HCT116 (cell line): ENCODE measurements around the gene USF2. TPM values are rescaled to one million over a fixed set of nuclear protein-coding genes. Genes with fewer than 3 reads are reported as not detected.

Source experiments
- ATAC-seq: fragments of 200-7000 bp; cut with Tn5 transposase; 2 replicates; pipeline ENCODE4 v1.9.1; 2020; ENCODE audit warnings: mild to moderate bottlenecking, moderate library complexity
- BruUV-seq: library from RNA; stranded (reverse); fragments of 400-500 nt; replicated peaks from 2 replicates; lab custom pipeline; 2021; lab: Mats Ljungman, UMichigan
- CTCF ChIA-PET: fragments of 300-600 bp; sonication (Branson Sonifier 250); formaldehyde crosslinking; loops from one replicate; lab custom pipeline; 2021; ENCODE audit warnings: antibody characterized with exemption; lab: Charles Lee
- POLR2A ChIA-PET: fragments of 300-600, 350-600 bp; sonication (Branson Sonifier 250); formaldehyde crosslinking; loops from one replicate; lab custom pipeline; 2021; ENCODE audit warnings: antibody characterized with exemption; lab: Charles Lee
- RAD21 ChIA-PET, 2 experiments: fragments of 300-600 bp; sonication (Branson Sonifier 250); formaldehyde crosslinking; loops; one replicate each; lab custom pipeline; 2023; ENCODE audit warnings: low total read pairs in 2 of 2; ENCODE audit not compliant: uncharacterized antibody in 2 of 2, unreplicated experiment in 2 of 2, low non-redundant PET in 1 of 2; lab: Charles Lee
- DNase-seq: peaks from one replicate; pipeline ENCODE4 v3.0.0-alpha.2; 2010; ENCODE audit warnings: low read depth, low spot score
- H2AFZ ChIP-seq: fragments of 200-600 bp; shearing (Covaris generic), sonication (generic); 2 replicates; pipeline ENCODE4 v1.6.1; 2017; ENCODE audit warnings: low read depth, mixed run types, mixed read lengths, antibody characterized with exemption, low read length; ENCODE audit not compliant: poor library complexity, severe bottlenecking
- H3K27ac ChIP-seq: 2 replicates; pipeline ENCODE4 v1.5.1; 2012; ENCODE audit warnings: low read depth, low read length
- H3K27me3 ChIP-seq: fragments of 200-600 bp; sonication (generic); 2 replicates; pipeline ENCODE4 v1.6.1; 2016; ENCODE audit warnings: mixed run types, low read length, mixed read lengths; ENCODE audit not compliant: insufficient read depth
- H3K36me3 ChIP-seq, 2 experiments: fragments of 200-500 bp in 1 of 2; fragments of 200-600 bp in 1 of 2; sonication (Bioruptor generic) in 1 of 2; sonication (generic) in 1 of 2; 2 replicates each; pipeline versions ENCODE4 v1.5.1 to v1.6.1; 2014 to 2016; ENCODE audit warnings: low read length in 2 of 2, inconsistent platforms in 1 of 2, mixed read lengths in 1 of 2, mixed run types in 1 of 2; ENCODE audit not compliant: insufficient read depth in 2 of 2, control insufficient read depth in 1 of 2
- H3K4me1 ChIP-seq, 2 experiments: fragments of 200-600 bp in 1 of 2; sonication (generic) in 1 of 2; 2 replicates each; pipeline versions ENCODE4 v1.5.1 to v1.6.1; 2012 to 2017; ENCODE audit warnings: low read length in 2 of 2, inconsistent platforms in 1 of 2, mild to moderate bottlenecking in 1 of 2, mixed read lengths in 1 of 2, mixed run types in 1 of 2, moderate library complexity in 1 of 2; ENCODE audit not compliant: insufficient read depth in 2 of 2, control insufficient read depth in 1 of 2
- H3K4me2 ChIP-seq: fragments of 200-600 bp; sonication (generic); 2 replicates; pipeline ENCODE4 v1.6.1; 2017; ENCODE audit warnings: mixed run types, low read length, mixed read lengths
- H3K4me3 ChIP-seq, 2 experiments: fragments of 200-600 bp in 1 of 2; sonication (generic) in 1 of 2; replicated peaks in 1 of 2; 2 replicates each; pipeline ENCODE4 v1.5.1; 2011 to 2016; ENCODE audit warnings: low read length in 2 of 2, control low read depth in 1 of 2, low read depth in 1 of 2, mild to moderate bottlenecking in 1 of 2, mixed read lengths in 1 of 2, mixed run types in 1 of 2
- H3K79me2 ChIP-seq: fragments of 200-600 bp; sonication (generic); 2 replicates; pipeline ENCODE4 v1.6.1; 2017; ENCODE audit warnings: mild to moderate bottlenecking, mixed run types, low read length, moderate library complexity, mixed read lengths; ENCODE audit not compliant: insufficient read depth
- H3K9ac ChIP-seq: fragments of 200-600 bp; sonication (generic); 2 replicates; pipeline ENCODE4 v1.6.1; 2016; ENCODE audit warnings: low read length, mixed read lengths
- H3K9me2 ChIP-seq: fragments of 200-600 bp; sonication (generic), shearing (Covaris generic); 2 replicates; pipeline ENCODE4 v1.6.1; 2017; ENCODE audit warnings: mixed run types, mild to moderate bottlenecking, moderate library complexity; ENCODE audit not compliant: insufficient read depth
- H3K9me3 ChIP-seq, 2 experiments: fragments of 200-500 bp in 1 of 2; fragments of 200-600 bp in 1 of 2; sonication (Bioruptor generic) in 1 of 2; sonication (generic) in 1 of 2; 2 replicates each; pipeline ENCODE4 v1.6.1; 2014 to 2017; ENCODE audit warnings: low read length in 2 of 2, mixed read lengths in 2 of 2, inconsistent platforms in 1 of 2, low read depth in 1 of 2, mild to moderate bottlenecking in 1 of 2, mixed run types in 1 of 2, moderate library complexity in 1 of 2; ENCODE audit not compliant: control insufficient read depth in 1 of 2, insufficient read depth in 1 of 2
- H4K20me1 ChIP-seq: fragments of 200-600 bp; sonication (generic), shearing (Covaris generic); 2 replicates; pipeline ENCODE4 v1.6.1; 2017; ENCODE audit warnings: mixed run types, mild to moderate bottlenecking, moderate library complexity; ENCODE audit not compliant: insufficient read depth
- CBX3 ChIP-seq: IDR thresholded peaks from 2 replicates; pipeline ENCODE4 v1.6.1; 2012; ENCODE audit warnings: low read depth
- CEBPB ChIP-seq: IDR thresholded peaks from 2 replicates; pipeline ENCODE4 v1.6.1; 2012; ENCODE audit warnings: low read depth
- EGR1 ChIP-seq: IDR thresholded peaks from 2 replicates; pipeline ENCODE4 v1.6.1; 2012; ENCODE audit warnings: low read depth
- ELF1 ChIP-seq: IDR thresholded peaks from 2 replicates; pipeline ENCODE4 v1.6.1; 2012; ENCODE audit warnings: low read depth, borderline replicate concordance
- EZH2phosphoT487 ChIP-seq: fragments of 200-600 bp; IDR thresholded peaks from 2 replicates; pipeline ENCODE4 v1.6.1; 2018; ENCODE audit warnings: antibody characterized with exemption, borderline replicate concordance
- FOSL1 ChIP-seq: IDR thresholded peaks from 2 replicates; pipeline ENCODE4 v1.6.1; 2012; ENCODE audit warnings: low read depth
- POLR2A ChIP-seq: IDR thresholded peaks from 2 replicates; pipeline ENCODE4 v1.7.0; 2011; ENCODE audit warnings: borderline replicate concordance; ENCODE audit not compliant: insufficient read depth, insufficient read length; ENCODE audit errors: extremely low read depth
- POLR2AphosphoS5 ChIP-seq: IDR thresholded peaks from 2 replicates; pipeline ENCODE4 v1.6.1; 2011; ENCODE audit warnings: mild to moderate bottlenecking, low read depth, low read length, moderate library complexity
- SIN3A ChIP-seq: IDR thresholded peaks from 2 replicates; pipeline ENCODE4 v1.6.1; 2012; ENCODE audit warnings: low read depth
- TCF7L2 ChIP-seq: IDR thresholded peaks from 2 replicates; pipeline ENCODE4 v1.7.0; 2011; ENCODE audit warnings: borderline replicate concordance, inconsistent platforms; ENCODE audit not compliant: insufficient read depth, insufficient read length; ENCODE audit errors: extremely low read depth
- YY1 ChIP-seq: IDR thresholded peaks from 2 replicates; pipeline ENCODE4 v1.6.1; 2011; ENCODE audit warnings: low read length, low read depth, moderate library complexity, mild to moderate bottlenecking; ENCODE audit not compliant: insufficient replicate concordance; ENCODE audit errors: extremely low read depth
- ZFX ChIP-seq: fragments of 450-650 bp; IDR thresholded peaks from 2 replicates; pipeline ENCODE4 v1.6.1; 2017
- intact Hi-C: fragments of 100-400 bp; cut with micrococcal nuclease; formaldehyde crosslinking; loops from 2 replicates; pipeline ENCODE4 v1.10.0; 2022
- total RNA-seq: library from RNA; stranded (reverse); gene quantifications from one replicate; pipeline ENCODE4 v1.2.1, GENCODE V29; 2021; ENCODE audit not compliant: unreplicated experiment
- TF ChIP-seq, protein P1 (sequence below), 3 experiments: fragments of 200-600 bp in 1 of 3; sonication (generic) in 1 of 3; IDR thresholded peaks in 2 of 3; conservative IDR thresholded peaks in 1 of 3; 2 replicates each; pipeline ENCODE4 v1.5.1; 2012 to 2017; ENCODE audit warnings: low read depth in 2 of 3, low read length in 2 of 3, antibody characterized with exemption in 1 of 3, borderline replicate concordance in 1 of 3, control low read depth in 1 of 3, mild to moderate bottlenecking in 1 of 3, mixed read lengths in 1 of 3, mixed run types in 1 of 3, moderate library complexity in 1 of 3; ENCODE audit not compliant: insufficient read depth in 1 of 3
- TF ChIP-seq, protein P2 (sequence below): IDR thresholded peaks from 2 replicates; pipeline ENCODE4 v1.6.1; 2012

Gene USF2
- total RNA-seq, 1 experiment from 2014 or later, result 98.4 TPM

DNA sequence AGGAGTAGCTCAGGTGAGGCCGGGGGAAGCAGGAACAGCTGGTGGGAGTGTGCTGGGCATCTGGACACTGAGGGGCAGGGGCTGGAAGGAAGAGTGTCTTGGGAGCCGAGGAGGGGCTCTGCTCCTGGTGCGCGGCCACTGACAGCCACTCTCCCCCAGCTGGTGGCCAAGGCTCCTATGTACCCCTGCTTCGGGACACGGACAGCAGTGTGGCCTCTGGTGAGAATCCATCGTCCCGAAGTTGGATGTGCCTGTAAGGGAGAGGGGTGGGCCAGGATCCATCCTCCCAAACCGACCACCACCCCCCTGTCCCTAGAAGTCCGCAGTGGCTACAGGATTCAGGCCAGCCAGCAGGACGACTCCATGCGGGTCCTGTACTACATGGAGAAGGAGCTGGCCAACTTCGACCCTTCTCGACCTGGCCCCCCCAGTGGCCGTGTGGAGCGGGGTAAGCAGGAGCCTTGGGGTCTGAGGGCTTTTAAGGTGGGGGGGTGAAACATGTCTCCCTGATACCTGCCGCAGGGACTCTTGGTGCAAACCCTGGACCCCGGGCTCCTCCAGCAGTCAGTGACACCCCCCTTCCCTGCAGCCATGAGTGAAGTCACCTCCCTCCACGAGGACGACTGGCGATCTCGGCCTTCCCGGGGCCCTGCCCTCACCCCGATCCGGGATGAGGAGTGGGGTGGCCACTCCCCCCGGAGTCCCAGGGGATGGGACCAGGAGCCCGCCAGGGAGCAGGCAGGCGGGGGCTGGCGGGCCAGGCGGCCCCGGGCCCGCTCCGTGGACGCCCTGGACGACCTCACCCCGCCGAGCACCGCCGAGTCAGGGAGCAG is 2.0 kb upstream of the USF2 start:
- Histone ChIP-seq H3K4me1 (peaks cover 9 to 41% of the 10 kb centered on the region in 2 experiments; a peak in 3 of 4 replicates), H3K9ac (peak overlapping the region; percentile 94), H4K20me1 (no peaks in the 10 kb centered on the region), H3K4me3 (peak overlapping the region; percentile 78 to 82), H3K36me3 (peaks cover 20 to 35% of the 10 kb centered on the region in 2 experiments; a peak in 3 of 4 replicates), H3K79me2 (peaks cover 30% of the 10 kb centered on the region; the same call in 1 of the 2 replicates), H3K9me3 (no peaks in the 10 kb centered on the region), H2AFZ (no peak overlapping the region), H3K27ac (peak overlapping the region; percentile 93), H3K9me2 (no peaks in the 10 kb centered on the region), H3K4me2 (peak overlapping the region; percentile 93), H3K27me3 (no peaks in the 10 kb centered on the region)
- DNase-seq, result no peak
- ChIA-PET CTCF (no interaction called here), RAD21 (no interaction called here), POLR2A (no interaction called here)
- ATAC-seq, result peak; percentile 7; the same call in 1 of the 2 replicates
- no TSS peak for BruUV-seq
- intact Hi-C loops, result no loop called here
- TF ChIP-seq CEBPB (no peak), SIN3A (0 out of 2 replicates have a peak, but pooled peaks have one; percentile 10), POLR2AphosphoS5 (peak; percentile 23; the same call in 1 of the 2 replicates)
- TF ChIP-seq, all 23 proteins: peak for 2

DNA sequence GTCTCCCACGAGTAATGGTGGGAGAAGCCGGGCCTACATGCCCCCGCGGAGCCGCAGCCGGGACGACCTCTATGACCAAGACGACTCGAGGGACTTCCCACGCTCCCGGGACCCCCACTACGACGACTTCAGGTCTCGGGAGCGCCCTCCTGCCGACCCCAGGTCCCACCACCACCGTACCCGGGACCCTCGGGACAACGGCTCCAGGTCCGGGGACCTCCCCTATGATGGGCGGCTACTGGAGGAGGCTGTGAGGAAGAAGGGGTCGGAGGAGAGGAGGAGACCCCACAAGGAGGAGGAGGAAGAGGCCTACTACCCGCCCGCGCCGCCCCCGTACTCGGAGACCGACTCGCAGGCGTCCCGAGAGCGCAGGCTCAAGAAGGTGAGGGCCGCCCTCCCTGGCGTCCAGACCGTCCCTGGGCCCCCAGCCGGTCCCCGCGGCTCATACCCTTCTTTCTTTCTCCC is 1.4 kb upstream of the USF2 start:
- POLR2A ChIA-PET, result no interaction called here
- Histone ChIP-seq H3K4me3 (peak overlapping the region; percentile 78 to 82), H3K27ac (peak overlapping the region; percentile 93), H2AFZ (no peak overlapping the region), H3K9ac (peak overlapping the region; percentile 94), H3K27me3 (no peaks in the 10 kb centered on the region), H4K20me1 (no peaks in the 10 kb centered on the region), H3K79me2 (peaks cover 27% of the 10 kb centered on the region; the same call in 1 of the 2 replicates), H3K9me3 (no peaks in the 10 kb centered on the region), H3K9me2 (no peaks in the 10 kb centered on the region), H3K4me2 (peak overlapping the region; percentile 93), H3K36me3 (peaks cover 19 to 30% of the 10 kb centered on the region in 2 experiments; a peak in 3 of 4 replicates), H3K4me1 (peaks cover 9 to 41% of the 10 kb centered on the region in 2 experiments; a peak in 3 of 4 replicates)
- DNase-seq (no peak), ATAC-seq (no peak)
- TF ChIP-seq FOSL1 (no peak), CBX3 (no peak), ELF1 (no peak), POLR2A (no peak), EZH2phosphoT487 (no peak), ZFX (peak; percentile 78), SIN3A (no peak), TCF7L2 (no peak), POLR2AphosphoS5 (no peak; the same call in 1 of the 2 replicates), CEBPB (no peak), EGR1 (peak; percentile 66; the same call in 1 of the 2 replicates), YY1 (no peak)
- TF ChIP-seq, protein P1, sequence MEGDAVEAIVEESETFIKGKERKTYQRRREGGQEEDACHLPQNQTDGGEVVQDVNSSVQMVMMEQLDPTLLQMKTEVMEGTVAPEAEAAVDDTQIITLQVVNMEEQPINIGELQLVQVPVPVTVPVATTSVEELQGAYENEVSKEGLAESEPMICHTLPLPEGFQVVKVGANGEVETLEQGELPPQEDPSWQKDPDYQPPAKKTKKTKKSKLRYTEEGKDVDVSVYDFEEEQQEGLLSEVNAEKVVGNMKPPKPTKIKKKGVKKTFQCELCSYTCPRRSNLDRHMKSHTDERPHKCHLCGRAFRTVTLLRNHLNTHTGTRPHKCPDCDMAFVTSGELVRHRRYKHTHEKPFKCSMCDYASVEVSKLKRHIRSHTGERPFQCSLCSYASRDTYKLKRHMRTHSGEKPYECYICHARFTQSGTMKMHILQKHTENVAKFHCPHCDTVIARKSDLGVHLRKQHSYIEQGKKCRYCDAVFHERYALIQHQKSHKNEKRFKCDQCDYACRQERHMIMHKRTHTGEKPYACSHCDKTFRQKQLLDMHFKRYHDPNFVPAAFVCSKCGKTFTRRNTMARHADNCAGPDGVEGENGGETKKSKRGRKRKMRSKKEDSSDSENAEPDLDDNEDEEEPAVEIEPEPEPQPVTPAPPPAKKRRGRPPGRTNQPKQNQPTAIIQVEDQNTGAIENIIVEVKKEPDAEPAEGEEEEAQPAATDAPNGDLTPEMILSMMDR (IDR thresholded peaks at IDR 0.05 in 2 of 3, conservative IDR thresholded peaks at IDR 0.05 in 1 of 3; ENCODE audit: borderline replicate concordance in 1 of 3, insufficient read depth in 1 of 3, low read depth in 2 of 3, low read length in 2 of 3), result no peak
- TF ChIP-seq, protein P2, sequence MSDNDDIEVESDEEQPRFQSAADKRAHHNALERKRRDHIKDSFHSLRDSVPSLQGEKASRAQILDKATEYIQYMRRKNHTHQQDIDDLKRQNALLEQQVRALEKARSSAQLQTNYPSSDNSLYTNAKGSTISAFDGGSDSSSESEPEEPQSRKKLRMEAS, result no peak
- RAD21 ChIA-PET, result no interaction called here
- CTCF ChIA-PET, result no interaction called here
- intact Hi-C loops, result no loop called here
- BruUV-seq, result TSS peak; percentile 86
